GM12891 (cell line): Measurements from ENCODE around the gene KRT35. TPM values are rescaled to one million over a fixed set of nuclear protein-coding genes. Genes with fewer than 3 reads are reported as not detected.

ENCODE experiments used
- DNase-seq: peaks from one replicate; pipeline ENCODE4 v3.0.0; 2011; ENCODE audit warnings: low spot score; ENCODE audit not compliant: insufficient read length
- FAIRE-seq: peaks from 2 replicates; lab custom pipeline; 2011; peaks lifted over from hg19 to GRCh38; lab: Jason Lieb, UNC
- PAX5 ChIP-seq: IDR thresholded peaks from 2 replicates; pipeline ENCODE4 v1.6.1; 2011; ENCODE audit warnings: low read length, moderate library complexity, mild to moderate bottlenecking; ENCODE audit not compliant: insufficient read depth, severe bottlenecking
- POLR2A ChIP-seq: IDR thresholded peaks from 2 replicates; pipeline ENCODE4 v1.6.1; 2011; ENCODE audit warnings: low read depth, low read length, control low read depth
- POLR2AphosphoS5 ChIP-seq: IDR thresholded peaks from 2 replicates; pipeline ENCODE4 v1.6.1; 2011; ENCODE audit warnings: low read depth, low read length, control low read depth
- POU2F2 ChIP-seq: IDR thresholded peaks from 2 replicates; pipeline ENCODE4 v1.6.1; 2011; ENCODE audit warnings: low read depth, mild to moderate bottlenecking, control low read depth, low read length, moderate library complexity
- SPI1 ChIP-seq: IDR thresholded peaks from 2 replicates; pipeline ENCODE4 v1.6.1; 2011; ENCODE audit warnings: low read depth, low read length, control low read depth
- TAF1 ChIP-seq: IDR thresholded peaks from 2 replicates; pipeline ENCODE4 v1.6.1; 2011; ENCODE audit warnings: low read depth, low read length, control low read depth
- polyA plus RNA-seq: library from polyadenylated mRNA; unstranded; fragments of >200 nt; gene quantifications from one replicate; pipeline ENCODE4 v1.2.1, GENCODE V29; 2012; ENCODE audit warnings: low read depth, missing spikeins, inconsistent platforms; ENCODE audit not compliant: missing spikeins

KRT35 gene
- not detected for polyA plus RNA-seq

DNA sequence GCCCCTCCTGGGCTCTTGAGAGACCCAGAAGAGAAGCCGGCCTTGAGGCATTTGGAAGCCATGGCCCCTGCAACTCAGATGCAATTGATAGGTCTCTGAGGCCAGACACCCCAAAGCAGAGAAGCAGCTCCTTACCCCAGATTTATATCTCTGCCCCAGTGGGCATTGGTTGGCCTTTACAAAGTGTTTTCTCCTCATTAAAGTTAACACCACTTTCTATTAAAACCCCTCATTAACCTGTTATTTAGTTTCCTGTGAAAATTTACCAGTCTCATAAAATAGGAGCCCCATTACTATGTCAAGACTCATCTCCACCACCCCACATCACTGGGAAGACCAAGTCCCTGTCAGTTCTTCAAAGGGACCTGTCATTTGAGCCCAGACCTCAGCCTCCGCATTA lies at the start of gene KRT35:
Gene KRT35 (minus strand): TSS at position 116 of the 400 bp plus-strand sequence. CDS start 54 bp downstream, at position 62.
- DNase-seq (no peak), FAIRE-seq (no peak)
- TF ChIP-seq TAF1 = no peak
- no peak for TF ChIP-seq PAX5
- no peak for TF ChIP-seq SPI1
- no peak for TF ChIP-seq POU2F2
- TF ChIP-seq POLR2A = no peak
- TF ChIP-seq POLR2AphosphoS5 = no peak

DNA sequence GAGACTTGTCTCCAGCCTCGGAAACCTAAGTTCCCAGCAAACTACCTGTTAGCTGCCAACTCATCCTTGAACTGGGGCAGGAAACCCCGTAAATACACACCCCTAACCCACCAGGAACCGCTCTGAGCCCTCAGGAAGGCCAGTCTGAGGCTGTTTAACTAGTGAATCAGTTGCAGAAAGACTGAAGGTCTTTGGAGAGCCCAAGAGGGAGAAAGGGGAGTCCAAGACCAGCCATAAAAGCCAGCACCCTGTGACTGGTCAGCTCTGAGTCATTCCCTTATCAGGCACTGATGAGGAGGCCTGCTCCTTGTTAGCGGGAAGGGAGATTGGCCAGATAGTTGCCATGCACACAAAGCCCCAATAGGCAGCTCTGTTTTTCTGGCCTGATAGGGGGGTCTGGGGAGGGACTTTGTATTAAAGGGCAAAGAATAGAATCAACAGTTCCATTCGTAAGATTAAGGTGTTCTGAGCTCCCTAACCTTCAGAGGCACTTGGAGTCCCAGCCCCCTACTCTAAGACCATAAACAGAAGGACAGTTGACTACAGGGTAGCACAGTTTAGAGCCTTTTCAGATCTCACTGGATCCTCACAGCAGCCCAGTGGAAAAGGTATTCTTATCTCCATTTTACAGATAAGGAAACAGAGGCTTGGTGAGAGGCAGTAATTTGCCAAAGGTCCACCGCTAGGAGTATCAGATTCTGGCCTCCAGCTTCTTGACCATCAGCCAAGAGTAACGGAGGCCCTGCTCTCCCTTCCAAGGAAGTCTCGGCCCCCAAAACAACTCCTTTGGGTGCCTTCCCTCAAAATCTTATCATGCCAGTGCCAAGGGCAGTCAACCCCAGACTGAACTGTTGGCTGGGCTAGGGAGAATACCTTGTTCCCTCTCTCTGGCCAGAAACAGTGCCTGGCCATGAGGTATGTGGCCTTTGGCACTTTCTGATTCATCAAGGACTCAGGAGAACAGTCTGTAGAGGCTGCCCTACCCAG lies 49.4 kb upstream of the KRT35 start:
- TF ChIP-seq POLR2AphosphoS5 (no peak), POLR2A (no peak), SPI1 (no peak)
- DNase-seq (no peak), FAIRE-seq (no peak)

DNA sequence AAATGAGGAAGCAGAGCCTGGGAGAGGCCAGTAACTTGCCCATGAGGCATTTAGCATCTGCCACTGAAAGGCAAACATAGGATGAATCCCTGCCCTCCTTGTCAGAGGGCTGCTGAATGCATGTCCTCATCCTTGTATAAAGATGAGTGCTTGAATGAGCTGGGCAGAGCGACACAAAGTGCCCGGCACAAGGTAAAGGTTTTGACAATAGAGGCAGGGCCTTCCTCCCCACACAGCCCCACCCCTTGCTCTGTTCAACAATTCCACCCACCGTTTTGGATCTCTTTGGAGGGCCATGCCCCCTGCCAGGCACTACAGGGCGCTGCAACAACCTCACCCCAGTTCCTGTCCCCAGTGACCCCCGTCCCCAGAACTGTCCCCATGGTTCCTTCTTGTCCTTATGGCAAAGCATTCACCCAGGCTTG lies 48.6 kb upstream of the KRT35 start:
- FAIRE-seq (no peak), DNase-seq (no peak)
- no peak for TF ChIP-seq POU2F2
- TF ChIP-seq POLR2A = no peak
- TF ChIP-seq POLR2AphosphoS5 = no peak
- TF ChIP-seq SPI1 = no peak
- no peak for TF ChIP-seq PAX5
- no peak for TF ChIP-seq TAF1

DNA sequence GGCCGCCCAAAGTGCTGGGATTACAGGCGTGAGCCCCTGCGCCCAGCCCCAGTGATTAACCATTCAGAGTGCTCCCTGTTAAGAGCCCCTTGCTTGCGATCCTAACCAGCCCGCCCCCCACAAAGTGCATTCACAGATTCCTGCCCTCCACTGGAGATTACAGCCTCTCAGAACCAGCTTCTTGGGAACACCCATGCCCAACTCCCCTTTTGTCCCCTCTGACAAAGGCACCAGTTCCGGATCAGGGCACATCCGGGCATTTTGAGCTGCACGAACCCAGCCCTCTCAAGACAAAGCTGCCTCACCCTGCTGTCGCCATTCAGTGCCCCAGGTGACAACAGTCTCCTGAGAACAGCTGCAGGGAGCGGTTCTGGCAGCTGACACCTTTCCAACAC lies 48.0 kb upstream of the KRT35 start:
- no peak for TF ChIP-seq POLR2A
- TF ChIP-seq POU2F2 = no peak
- no peak for TF ChIP-seq SPI1
- no peak for TF ChIP-seq PAX5
- no peak for FAIRE-seq
- DNase-seq = no peak

DNA sequence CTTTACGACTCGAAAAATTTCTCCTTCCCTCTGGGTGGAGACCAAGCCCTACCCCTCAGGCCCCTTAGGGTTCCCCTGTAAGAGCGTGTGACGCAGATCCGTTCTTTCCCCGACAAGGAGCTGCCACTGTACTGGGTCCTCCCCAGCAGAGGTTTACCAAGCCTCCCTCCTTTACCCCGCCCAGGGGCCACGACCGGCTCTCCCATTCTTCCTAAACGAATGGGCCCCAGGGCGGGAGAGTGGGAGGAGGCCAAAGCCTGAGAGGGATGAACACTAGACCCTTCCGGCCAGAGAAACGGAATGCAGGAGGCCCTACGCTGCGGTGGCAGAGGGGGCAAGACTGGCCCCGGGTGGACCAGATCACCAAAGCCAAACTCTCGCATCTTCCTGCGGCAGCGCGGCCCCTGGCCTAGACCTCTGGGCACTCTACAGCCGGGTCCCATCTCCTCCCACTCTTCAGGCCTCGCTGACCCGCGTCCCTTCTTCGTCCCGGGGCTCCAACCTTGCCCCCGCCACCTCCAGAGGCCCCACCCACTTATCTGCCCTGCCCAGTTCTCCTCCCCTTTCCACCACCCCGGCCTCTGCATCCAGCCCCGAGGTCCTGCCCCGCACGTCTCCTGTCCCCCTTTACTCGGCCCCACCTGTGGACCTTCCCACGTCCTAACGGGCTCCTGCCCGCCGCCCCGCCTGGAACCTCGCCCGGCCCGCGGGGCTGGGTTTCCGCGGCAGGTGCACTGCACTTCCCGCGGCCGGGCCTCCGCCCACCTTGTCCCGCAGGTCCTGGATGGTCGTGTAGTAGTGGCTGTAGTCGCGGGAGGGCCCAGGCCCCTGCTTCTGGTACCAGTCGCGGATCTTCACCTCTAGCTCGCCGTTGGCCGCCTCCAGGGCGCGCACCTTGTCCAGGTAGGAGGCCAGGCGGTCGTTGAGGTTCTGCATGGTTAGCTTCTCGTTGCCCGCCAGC lies 46.4 kb upstream of the KRT35 start:
- FAIRE-seq (no peak), DNase-seq (no peak)
- no peak for TF ChIP-seq POLR2AphosphoS5
- no peak for TF ChIP-seq POU2F2
- no peak for TF ChIP-seq PAX5
- TF ChIP-seq POLR2A = no peak
- no peak for TF ChIP-seq SPI1
- no peak for TF ChIP-seq TAF1

DNA sequence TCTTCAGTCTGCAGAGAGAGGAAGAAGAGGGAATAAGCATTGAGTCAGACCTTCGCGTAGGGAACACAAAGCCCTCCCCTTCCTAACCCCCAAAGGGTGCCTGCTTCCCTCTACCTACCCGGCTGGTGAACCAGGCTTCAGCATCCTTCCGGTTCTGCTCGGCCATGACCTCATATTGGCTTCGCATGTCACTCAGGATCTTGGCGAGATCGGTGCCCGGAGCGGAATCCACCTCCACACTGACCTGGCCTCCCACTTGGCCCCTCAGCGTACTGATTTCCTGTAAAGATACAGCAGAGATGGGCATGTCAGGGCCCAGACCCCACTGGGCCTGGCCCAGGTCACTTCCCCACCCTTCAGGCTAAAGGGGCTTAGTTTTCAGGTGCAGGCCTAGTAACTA lies 43.3 kb upstream of the KRT35 start:
- TF ChIP-seq POU2F2 (no peak), SPI1 (no peak), TAF1 (no peak), POLR2A (no peak)
- FAIRE-seq (no peak), DNase-seq (no peak)

DNA sequence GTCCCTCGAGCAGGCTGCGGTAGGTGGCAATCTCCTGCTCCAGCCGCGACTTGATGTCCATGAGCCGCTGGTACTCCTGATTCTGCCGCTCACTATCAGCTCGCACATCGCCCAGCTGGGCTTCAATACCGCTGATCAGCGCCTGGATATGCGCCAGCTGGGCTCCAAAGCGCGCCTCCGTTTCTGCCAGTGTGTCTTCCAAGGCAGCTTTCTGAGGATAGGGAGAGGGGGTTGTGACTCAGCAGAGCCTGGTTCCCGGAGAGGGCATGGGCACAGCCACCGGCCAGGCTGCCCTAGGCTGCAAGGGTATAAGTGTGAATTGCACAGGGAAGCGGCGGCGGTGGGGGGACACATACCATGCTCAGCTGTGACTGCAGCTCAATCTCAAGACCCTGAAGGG lies 42.8 kb upstream of the KRT35 start:
- DNase-seq (no peak), FAIRE-seq (no peak)

DNA sequence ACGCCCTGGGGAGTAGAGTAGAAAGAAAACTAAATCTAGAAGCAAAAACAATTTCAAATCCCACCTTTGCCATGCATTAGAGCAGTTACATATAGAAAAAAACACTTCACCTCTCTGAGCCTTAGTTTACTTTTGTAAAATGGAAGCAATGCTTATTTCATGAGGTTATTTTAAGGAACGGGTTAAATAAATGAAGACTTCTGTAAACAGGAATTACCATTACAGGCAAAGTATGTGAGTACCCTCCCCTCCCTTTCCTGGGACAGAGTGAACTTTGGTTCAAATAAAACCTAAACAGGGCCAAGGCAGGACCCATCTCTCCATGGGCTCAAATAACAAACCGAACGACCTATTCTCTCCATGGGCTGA lies 42.3 kb upstream of the KRT35 start:
- no peak for FAIRE-seq
- DNase-seq = no peak
- TF ChIP-seq POU2F2 = no peak
- no peak for TF ChIP-seq TAF1
- TF ChIP-seq SPI1 = no peak
- no peak for TF ChIP-seq POLR2A
- TF ChIP-seq POLR2AphosphoS5 = no peak
- no peak for TF ChIP-seq PAX5

More for the DNA sequence above, 42.8 kb upstream of the KRT35 start:
- TF ChIP-seq SPI1 (no peak), POLR2AphosphoS5 (no peak), POLR2A (no peak), POU2F2 (no peak), PAX5 (no peak), TAF1 (no peak)
